CD4-positive, alpha-beta T cell treated with Interleukin-15 for 4 hours (primary cell): ENCODE data around the gene PAPPA2.

Source experiments
- DNase-seq: peaks from one replicate; pipeline ENCODE4 v3.0.0-alpha.2; 2020; ENCODE audit warnings: low spot score

Gene PAPPA2

DNA sequence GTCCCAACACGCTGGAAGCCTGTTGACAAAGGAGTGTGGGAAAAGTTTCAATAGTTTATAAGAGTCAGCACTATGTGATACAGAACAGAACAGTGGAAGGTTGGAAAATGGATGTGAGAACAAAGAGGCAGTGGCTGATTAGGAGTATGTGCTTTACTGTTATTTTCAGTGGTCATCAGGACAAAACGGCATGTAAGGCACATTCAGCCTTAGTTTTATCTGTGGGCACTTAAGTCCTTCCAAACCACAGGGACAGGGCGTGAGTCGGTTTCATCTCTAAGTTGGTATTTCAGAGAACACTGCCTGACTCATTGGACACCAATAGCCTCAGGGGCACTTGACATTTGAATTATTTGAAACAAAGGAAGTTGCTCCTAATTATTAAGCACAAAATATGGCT, 394.7 kb downstream of the PAPPA2 start:
- DNase-seq: no peak

DNA sequence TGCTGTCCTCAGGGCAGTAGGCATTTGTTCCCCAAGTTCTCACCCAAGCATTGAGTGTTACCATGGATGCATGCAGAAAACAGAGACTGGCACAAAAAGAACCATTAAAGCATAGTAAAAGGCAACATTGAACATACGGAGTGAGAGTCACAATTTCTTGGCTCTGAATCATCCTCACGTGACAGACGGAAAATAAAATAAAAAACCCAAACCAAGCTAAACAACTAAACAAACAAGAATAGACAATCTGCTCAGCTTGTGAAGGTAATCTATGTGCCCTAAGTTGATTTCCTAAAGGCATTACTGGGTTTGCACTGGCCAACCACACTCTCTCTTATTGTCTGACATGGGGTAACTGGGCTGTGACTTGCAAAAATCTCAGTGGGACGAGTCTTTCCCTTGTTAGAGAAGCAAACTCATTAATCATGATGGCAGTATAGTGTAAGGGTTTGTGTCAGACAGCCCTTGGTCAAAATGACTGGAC, 395.5 kb downstream of the PAPPA2 start:
- DNase-seq: no peak

- no peak for DNase-seq
These were observed 400.6 kb downstream of the PAPPA2 start for GRCh38 chr1:176863613-176864012.

DNA sequence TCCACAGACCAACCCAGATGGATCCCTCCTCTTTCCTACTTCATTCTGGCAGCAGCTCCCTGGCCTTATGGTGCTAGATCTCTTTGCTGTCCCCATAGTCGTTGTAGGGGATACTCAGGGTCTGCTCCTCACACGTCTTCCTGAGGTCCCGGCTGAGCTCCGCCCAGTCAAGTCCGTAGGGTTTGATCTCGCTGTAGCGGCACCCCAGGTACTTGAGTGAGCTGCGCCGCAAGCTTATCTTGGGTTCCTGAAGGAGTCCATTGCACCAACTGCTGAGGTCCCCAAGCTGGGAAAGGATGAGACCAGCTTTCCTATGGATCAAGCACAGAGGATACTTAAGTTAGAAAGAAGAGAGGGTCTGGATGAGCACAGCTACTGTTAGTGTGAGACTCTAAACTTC, 401.2 kb downstream of the PAPPA2 start:
- no peak for DNase-seq

DNA sequence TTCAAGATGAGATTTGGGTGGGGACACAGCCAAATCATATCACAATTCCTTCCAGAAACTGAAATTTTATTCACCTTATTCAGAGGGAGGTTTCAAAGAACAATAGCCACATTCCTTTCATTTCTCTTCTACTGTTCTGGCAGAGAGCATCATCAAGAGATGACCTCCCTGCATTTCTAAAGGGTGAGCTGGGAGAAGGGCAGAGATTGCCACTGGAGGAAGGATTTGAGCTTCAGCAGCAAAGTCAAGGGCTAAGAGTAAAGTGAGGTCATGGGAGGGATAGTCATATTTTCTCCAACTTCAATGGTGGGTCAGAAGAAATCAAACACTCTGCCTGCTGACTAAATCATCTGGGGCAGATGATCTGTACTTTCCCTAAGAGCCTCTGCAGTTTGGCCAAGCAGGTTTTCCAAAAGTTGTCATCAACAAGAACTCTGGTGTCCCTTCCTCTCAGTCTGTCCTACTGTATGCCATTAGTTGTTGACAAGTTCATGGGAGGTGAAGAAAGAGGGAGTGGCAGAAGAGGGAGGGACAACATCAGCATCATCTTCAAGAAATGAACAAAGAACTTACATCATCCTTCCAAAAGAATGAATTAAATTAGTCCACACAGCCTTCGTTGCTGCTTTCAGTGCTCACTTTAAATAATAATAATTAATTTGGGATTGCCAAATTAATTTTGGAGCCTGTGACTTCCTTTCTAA, 403.2 kb downstream of the PAPPA2 start:
- no peak for DNase-seq

- DNase-seq: no peak
These were observed 406.6 kb downstream of the PAPPA2 start for GRCh38 chr1:176869577-176869976.

DNA sequence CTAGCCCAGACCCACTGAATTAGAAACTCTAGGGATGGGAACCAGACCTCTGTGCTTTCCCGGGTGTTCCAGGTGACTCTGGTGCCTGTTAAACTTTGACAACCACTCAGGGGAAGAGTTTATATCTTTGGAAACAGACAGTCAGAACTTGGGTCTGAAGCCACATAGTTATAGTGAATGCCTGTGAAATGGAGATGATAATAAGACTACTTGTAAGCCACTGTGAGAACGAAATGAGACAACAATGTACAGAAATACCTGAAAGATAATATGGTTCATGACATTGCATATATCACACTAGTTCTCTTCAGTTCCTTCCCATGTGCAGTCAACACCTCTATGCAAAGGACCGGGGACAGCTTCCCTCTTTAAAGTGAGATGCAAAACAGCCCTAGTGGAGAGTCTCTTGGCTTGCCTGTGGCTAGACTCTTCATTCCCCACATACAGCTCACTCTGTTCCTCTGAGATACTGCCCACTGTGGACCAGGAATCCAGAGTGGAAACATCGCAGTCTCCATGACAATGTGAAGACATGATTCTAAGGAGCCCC, 414.1 kb downstream of the PAPPA2 start:
- no peak for DNase-seq

DNA sequence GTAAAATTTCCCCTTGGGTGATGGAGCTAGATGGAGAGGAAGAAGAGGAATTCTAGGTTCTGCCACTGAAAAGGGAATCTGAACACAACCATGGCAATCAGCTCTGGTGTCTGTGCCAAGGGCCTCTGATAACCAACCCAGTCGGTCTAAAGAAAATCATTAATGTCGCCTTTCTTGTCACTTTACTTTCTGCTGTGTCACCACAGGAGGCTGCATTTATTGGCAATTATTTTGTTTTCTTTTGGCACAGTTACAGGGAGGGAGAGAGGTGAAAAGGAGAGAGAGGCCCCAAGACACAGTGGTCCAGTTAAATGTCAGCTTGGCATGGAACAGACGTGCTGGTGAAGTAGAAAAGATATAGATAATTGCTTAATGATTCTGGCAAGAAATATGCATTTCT, 414.6 kb downstream of the PAPPA2 start:
- DNase-seq: no peak

DNA sequence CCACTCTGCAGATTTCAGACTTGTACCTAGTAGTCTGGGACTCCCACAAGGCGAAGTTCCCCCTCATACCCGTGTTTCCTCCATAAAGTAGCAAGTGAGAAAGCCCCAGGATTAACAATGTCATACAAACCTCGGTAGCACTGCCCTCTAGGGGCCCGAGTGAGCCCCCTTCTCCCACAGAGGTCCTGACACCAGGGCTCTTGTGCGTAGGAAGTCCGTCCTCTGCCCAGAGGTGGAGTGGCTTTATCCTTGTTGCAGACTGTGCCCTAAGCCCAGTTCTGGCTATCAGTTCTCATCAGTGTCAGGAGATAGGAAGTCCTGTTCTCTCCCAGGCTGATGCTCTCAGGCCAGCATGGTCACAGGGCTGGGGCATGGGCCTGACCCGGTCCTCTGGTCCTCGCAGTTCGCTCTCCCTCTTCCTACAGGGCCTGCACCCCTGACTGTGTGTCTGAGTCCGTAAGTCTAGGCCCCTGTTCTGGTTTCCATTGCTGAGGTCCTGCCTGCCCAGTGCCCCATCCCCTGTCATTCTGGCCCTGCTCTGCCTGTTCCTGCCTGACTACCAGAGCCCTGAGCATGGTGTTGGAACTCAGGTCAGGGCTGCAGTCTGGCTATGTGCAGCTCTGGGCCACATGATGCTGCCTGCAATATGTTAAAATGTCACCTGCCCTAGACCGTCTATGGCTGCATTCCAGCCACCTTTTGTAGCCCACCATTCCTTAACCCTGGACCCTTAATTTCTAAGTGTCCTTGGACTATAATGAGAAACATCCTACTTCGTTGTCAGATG, 416.0 kb downstream of the PAPPA2 start:
- DNase-seq: no peak

DNA sequence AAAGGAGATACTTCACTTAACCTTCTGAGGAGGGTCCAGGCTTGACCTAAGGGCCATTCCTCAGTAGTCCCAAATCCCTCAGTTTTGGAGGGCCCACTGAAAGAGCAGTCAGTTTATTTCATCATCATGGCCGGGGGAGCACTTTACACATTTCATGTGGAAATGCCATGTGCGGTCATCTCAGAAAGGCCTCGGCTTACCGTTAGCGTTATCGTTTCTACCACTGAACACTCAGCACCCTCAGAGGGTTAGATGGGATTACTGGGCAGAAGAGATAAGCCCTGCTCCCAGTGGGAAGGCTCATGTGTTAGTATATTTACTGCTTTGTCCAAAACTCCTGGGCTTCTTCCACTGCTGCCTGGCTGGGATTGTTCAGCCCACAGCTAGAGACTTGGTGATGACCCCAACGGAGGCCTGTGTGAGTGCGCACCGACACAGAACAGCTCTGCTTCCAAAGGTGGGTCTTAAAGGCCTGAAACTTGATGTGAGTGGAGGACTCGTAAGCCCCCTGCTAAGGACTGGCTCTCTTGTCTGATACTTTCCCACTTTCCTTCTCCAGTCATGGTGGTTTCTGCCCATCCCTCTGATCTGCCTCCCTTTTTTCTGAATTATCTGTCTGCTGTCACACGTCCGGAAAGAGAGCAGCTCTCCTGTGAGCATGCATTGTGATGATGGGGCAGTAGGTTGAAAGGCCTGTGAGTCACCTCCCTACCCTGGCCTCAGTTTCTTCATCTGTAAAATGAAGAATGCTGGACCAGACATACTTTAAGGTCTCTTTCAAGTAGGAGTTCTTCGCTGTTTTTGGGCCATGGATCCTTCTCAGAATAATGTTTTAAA, 417.0 kb downstream of the PAPPA2 start:
- DNase-seq: no peak

GRCh38 chr1:176880955-176881595, 418.1 kb downstream of the PAPPA2 start:
- peak; percentile 13 for DNase-seq

DNA sequence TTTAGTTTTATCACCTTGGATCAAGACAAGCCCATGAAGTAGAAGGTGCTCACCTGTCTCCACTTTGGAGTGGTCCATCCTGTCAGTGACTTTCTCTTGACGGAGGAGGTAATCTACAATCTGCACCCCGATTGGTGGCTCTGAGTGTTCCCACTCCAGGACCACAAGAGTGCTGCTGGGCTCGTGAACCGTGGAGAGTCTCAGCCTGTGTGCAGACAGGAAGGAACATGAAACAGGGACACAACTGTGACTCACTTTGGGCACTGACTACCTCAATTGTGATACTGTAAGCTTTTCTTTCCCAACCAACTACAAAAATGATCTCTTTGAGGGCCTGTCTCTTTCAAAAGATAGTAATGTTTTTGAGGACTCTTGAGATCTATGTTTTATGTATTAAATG, 421.3 kb downstream of the PAPPA2 start:
- DNase-seq: no peak

GRCh38 chr1:176884911-176885310, 421.9 kb downstream of the PAPPA2 start:
- no peak for DNase-seq

GRCh38 chr1:176885341-176885740, 422.4 kb downstream of the PAPPA2 start:
- no peak for DNase-seq

DNA sequence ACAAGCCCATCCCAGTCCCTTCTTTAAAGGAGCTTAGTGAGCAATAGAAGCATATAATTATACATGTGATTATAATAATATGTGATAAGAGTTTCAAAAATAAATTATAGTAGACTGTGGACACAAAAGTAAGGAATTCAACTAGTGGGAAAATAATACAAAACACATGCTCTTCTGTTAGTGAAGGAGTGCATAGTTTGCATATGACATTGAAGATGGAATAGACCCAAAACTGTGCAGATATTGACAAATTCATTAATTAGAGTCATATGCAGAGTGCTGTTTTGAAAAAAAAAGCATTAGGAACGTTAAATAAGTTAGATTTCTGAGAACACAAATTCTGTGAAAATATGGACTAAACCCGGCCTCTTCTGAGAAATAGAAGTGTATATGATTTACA, 422.8 kb downstream of the PAPPA2 start:
- DNase-seq: no peak

- no peak for DNase-seq
These were observed 425.6 kb downstream of the PAPPA2 start for GRCh38 chr1:176888471-176889032.

DNA sequence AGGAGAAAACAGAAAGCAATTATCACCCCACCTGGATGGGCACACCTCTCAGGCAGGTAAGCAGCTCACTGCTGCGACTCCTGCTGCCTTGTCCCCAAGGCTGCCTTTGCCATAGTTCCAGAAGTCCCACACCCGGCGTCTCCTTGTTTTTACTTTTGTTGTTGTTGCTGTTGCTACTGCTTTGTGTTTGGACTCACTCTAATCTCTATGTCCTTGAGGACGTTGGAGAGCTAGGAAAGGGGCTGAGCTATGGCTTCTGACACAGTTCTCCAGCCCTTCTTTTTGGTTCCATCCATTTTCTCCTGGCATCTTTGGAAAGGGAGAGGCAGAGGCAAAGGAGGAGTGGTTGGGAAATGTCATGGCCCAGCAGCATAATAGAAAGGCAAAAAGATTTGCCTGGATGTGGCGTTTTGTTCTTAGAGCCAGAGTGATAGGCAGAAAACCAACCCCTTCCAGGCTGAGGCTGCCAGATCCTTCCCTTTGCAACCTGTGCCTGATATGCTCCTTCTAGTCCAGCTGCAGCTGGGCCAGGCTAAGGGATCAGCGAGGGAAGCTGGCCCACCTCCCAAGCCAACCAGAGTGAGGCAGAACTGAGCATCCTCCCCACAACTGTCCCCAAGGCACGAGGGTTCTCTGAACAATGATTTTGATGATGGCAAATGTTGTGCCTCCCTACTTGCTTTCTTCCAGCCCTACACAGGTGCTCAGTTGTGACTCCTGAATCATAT, 430.8 kb downstream of the PAPPA2 start:
- no peak for DNase-seq

DNA sequence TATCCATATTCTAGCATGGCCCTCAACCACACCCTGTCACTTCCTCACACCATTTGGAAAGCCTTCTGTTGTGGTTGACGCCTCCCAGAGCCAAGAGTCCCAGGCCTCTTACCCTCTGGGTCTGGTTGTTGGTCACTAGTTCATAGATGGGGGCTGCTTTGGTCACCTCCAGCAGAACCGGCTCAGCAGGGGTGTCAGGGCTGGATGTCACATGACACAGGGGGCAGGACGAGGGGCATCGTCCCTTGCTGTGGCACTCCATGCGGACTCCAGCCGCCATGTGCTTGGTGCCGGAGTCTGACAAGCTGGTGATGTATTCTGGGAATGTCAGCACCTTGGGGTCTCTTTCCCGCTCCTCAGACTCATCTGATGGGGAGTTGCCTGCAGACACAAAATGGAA, 431.5 kb downstream of the PAPPA2 start:
- DNase-seq: no peak
